HG03280 (cell line): ENCODE measurements around the gene PCDHGA7.
A peak's percentile ranks its signal among the peaks of the same experiment; 100 is the strongest.
"Not testable (repeated sequence)": the region's sequence is repeated elsewhere in the genome, so short reads cannot be mapped to it uniquely, and the experiment has no call there.

Source experiments
- ATAC-seq: cut with Tn5 transposase; IDR thresholded peaks from one replicate; pipeline ENCODE4 v1.9.1; 2021; ENCODE audit warnings: mild to moderate bottlenecking, moderate library complexity; ENCODE audit not compliant: unreplicated experiment

PCDHGA7 gene

GRCh38 chr5:141397756-141398551, 15.4 kb downstream of the PCDHGA7 start, which contains the start of gene PCDHGB5:
TSS of gene PCDHGB5 (plus strand) at chr5:141397947. CDS start at chr5:141398128, 181 bp downstream.
- not testable (repeated sequence) for ATAC-seq

GRCh38 chr5:141398608-141399007, 16.1 kb downstream of the PCDHGA7 start:
- no peak for ATAC-seq

GRCh38 chr5:141399555-141400258, 17.2 kb downstream of the PCDHGA7 start:
- no peak for ATAC-seq

- no peak for ATAC-seq
Observed at GRCh38 chr5:141402553-141403243, 20.2 kb downstream of the PCDHGA7 start, which contains the start of gene PCDHGA9. TSS of gene PCDHGA9 (plus strand) at chr5:141402778. CDS start at chr5:141402953, 175 bp downstream.

GRCh38 chr5:141403387-141403786, 20.8 kb downstream of the PCDHGA7 start:
- no peak for ATAC-seq

GRCh38 chr5:141407790-141408505, 25.4 kb downstream of the PCDHGA7 start, which contains the start of gene PCDHGB6:
TSS of gene PCDHGB6 (plus strand) at chr5:141408021. CDS start at chr5:141408203, 182 bp downstream.
- ATAC-seq, result peak; percentile 66

GRCh38 chr5:141409598-141410306, 27.2 kb downstream of the PCDHGA7 start:
- ATAC-seq, result no peak

GRCh38 chr5:141411575-141411974, 29.0 kb downstream of the PCDHGA7 start:
- ATAC-seq, result no peak

GRCh38 chr5:141412854-141413539, 30.5 kb downstream of the PCDHGA7 start, which contains the start of gene PCDHGA10:
TSS of gene PCDHGA10 (plus strand) at chr5:141412987. CDS start at chr5:141413176, 189 bp downstream.
- ATAC-seq, result peak; percentile 66

GRCh38 chr5:141413540-141414069, 31.1 kb downstream of the PCDHGA7 start:
- ATAC-seq, result no peak

- ATAC-seq, result not testable (repeated sequence)
Observed at GRCh38 chr5:141414548-141415274, 32.2 kb downstream of the PCDHGA7 start.

GRCh38 chr5:141415275-141415618, 32.7 kb downstream of the PCDHGA7 start:
- ATAC-seq, result not testable (repeated sequence)

GRCh38 chr5:141417494-141418172, 35.1 kb downstream of the PCDHGA7 start, which contains the start of gene PCDHGB7:
TSS of gene PCDHGB7 (plus strand) at chr5:141417677. CDS start at chr5:141417860, 183 bp downstream.
- not testable (repeated sequence) for ATAC-seq

GRCh38 chr5:141419074-141419880, 36.7 kb downstream of the PCDHGA7 start:
- ATAC-seq, result no peak

GRCh38 chr5:141420855-141421488, 38.4 kb downstream of the PCDHGA7 start, which contains the start of gene PCDHGA11:
TSS of gene PCDHGA11 (plus strand) at chr5:141421051. CDS start at chr5:141421228, 177 bp downstream.
- ATAC-seq, result peak; percentile 43

GRCh38 chr5:141421489-141421855, 38.9 kb downstream of the PCDHGA7 start:
- ATAC-seq, result no peak
